ENCODE results near the gene MYL2. TPM values are rescaled to one million over a fixed set of nuclear protein-coding genes. Genes with fewer than 3 reads are reported as not detected.

MYL2 gene
- polyA plus RNA-seq, 1 donor (not counting 4 experiments of a cell fraction or from before 2014, with no cell fraction given), result 0.08 TPM

GRCh38 chr12:110928700-110929099, 8.3 kb upstream of the MYL2 start:
- Histone ChIP-seq H2AFZ (ENCODE audit: control insufficient read depth, low read length) (no peak overlapping the region), H3K9me3 (ENCODE audit: control insufficient read depth, low read depth, low read length) (no peaks in the 10 kb centered on the region), H3K4me3 (ENCODE audit: control insufficient read depth in 2 of 3, extremely low read depth in 1 of 3, insufficient read depth in 2 of 3, low read depth in 1 of 3, low read length in 3 of 3) (no peak overlapping the region), H3K9ac (ENCODE audit: control insufficient read depth, extremely low read depth, insufficient read depth, low read length) (no peak overlapping the region), H3K27me3 (ENCODE audit: control insufficient read depth, extremely low read depth, insufficient read depth, low read length) (no peaks in the 10 kb centered on the region), H3K27ac (ENCODE audit: control insufficient read depth, insufficient read depth, low read length) (no peak overlapping the region), H3K79me2 (ENCODE audit: control insufficient read depth, insufficient read depth, low read length) (no peaks in the 10 kb centered on the region), H3K4me1 (ENCODE audit: control insufficient read depth, extremely low read depth, insufficient read depth, low read length) (no peaks in the 10 kb centered on the region), H4K20me1 (ENCODE audit: control insufficient read depth, extremely low read depth, insufficient read depth, low read length) (no peaks in the 10 kb centered on the region), H3K4me2 (ENCODE audit: control insufficient read depth, extremely low read depth, insufficient read depth, low read depth, low read length) (no peak overlapping the region), H3K36me3 (ENCODE audit: control insufficient read depth in 2 of 2, extremely low read depth in 1 of 2, insufficient read depth in 2 of 2, low read length in 2 of 2) (no peaks in the 10 kb centered on the region), H3K9me1 (ENCODE audit: control insufficient read depth, extremely low read depth, insufficient read depth, low read length) (no peaks in the 10 kb centered on the region)
- FAIRE-seq, result no peak
- TF ChIP-seq, protein P1, sequence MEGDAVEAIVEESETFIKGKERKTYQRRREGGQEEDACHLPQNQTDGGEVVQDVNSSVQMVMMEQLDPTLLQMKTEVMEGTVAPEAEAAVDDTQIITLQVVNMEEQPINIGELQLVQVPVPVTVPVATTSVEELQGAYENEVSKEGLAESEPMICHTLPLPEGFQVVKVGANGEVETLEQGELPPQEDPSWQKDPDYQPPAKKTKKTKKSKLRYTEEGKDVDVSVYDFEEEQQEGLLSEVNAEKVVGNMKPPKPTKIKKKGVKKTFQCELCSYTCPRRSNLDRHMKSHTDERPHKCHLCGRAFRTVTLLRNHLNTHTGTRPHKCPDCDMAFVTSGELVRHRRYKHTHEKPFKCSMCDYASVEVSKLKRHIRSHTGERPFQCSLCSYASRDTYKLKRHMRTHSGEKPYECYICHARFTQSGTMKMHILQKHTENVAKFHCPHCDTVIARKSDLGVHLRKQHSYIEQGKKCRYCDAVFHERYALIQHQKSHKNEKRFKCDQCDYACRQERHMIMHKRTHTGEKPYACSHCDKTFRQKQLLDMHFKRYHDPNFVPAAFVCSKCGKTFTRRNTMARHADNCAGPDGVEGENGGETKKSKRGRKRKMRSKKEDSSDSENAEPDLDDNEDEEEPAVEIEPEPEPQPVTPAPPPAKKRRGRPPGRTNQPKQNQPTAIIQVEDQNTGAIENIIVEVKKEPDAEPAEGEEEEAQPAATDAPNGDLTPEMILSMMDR (optimal IDR thresholded peaks at IDR 0.05 in 1 of 3, IDR thresholded peaks at IDR 0.05 in 1 of 3, conservative IDR thresholded peaks at IDR 0.05 in 1 of 3; ENCODE audit: extremely low read depth in 1 of 3, insufficient read depth in 2 of 3, low read length in 3 of 3), result no peak
- TF ChIP-seq EZH2 (IDR thresholded peaks at IDR 0.05; ENCODE audit: low read length), result no peak
- dilution Hi-C loops (cut with MboI; ENCODE audit: extremely low pct_ligation_motif_present, low sequenced_read_pairs), result no loop called here
- no peak for DNase-seq (ENCODE audit: low read depth, low spot score)

- no peak overlapping the region for H3K27ac ChIP-seq (ENCODE audit: control insufficient read depth, insufficient read depth, low read length)
- TF ChIP-seq, protein P1 (optimal IDR thresholded peaks at IDR 0.05 in 1 of 3, IDR thresholded peaks at IDR 0.05 in 1 of 3, conservative IDR thresholded peaks at IDR 0.05 in 1 of 3; ENCODE audit: extremely low read depth in 1 of 3, insufficient read depth in 2 of 3, low read length in 3 of 3), result no peak
- H4K20me1 ChIP-seq (ENCODE audit: control insufficient read depth, extremely low read depth, insufficient read depth, low read length), result no peaks in the 10 kb centered on the region
These were observed 7.2 kb upstream of the MYL2 start for GRCh38 chr12:110927546-110927945.

More at GRCh38 chr12:110927546-110927945, 7.2 kb upstream of the MYL2 start:
- H3K79me2 ChIP-seq (ENCODE audit: control insufficient read depth, insufficient read depth, low read length), result no peaks in the 10 kb centered on the region
- no peak overlapping the region for H3K9ac ChIP-seq (ENCODE audit: control insufficient read depth, extremely low read depth, insufficient read depth, low read length)
- H2AFZ ChIP-seq (ENCODE audit: control insufficient read depth, low read length), result no peak overlapping the region
- no peak overlapping the region for H3K4me2 ChIP-seq (ENCODE audit: control insufficient read depth, extremely low read depth, insufficient read depth, low read depth, low read length)
- DNase-seq (ENCODE audit: low read depth, low spot score), result no peak
- dilution Hi-C loops (cut with MboI; ENCODE audit: extremely low pct_ligation_motif_present, low sequenced_read_pairs), result no loop called here
- FAIRE-seq, result no peak
- no peaks in the 10 kb centered on the region for H3K9me3 ChIP-seq (ENCODE audit: control insufficient read depth, low read depth, low read length)
- no peaks in the 10 kb centered on the region for H3K36me3 ChIP-seq (ENCODE audit: control insufficient read depth in 2 of 2, extremely low read depth in 1 of 2, insufficient read depth in 2 of 2, low read length in 2 of 2)
- H3K4me3 ChIP-seq (ENCODE audit: control insufficient read depth in 2 of 3, extremely low read depth in 1 of 3, insufficient read depth in 2 of 3, low read depth in 1 of 3, low read length in 3 of 3), result no peak overlapping the region
- no peaks in the 10 kb centered on the region for H3K27me3 ChIP-seq (ENCODE audit: control insufficient read depth, extremely low read depth, insufficient read depth, low read length)
- H3K9me1 ChIP-seq (ENCODE audit: control insufficient read depth, extremely low read depth, insufficient read depth, low read length), result no peaks in the 10 kb centered on the region
- no peaks in the 10 kb centered on the region for H3K4me1 ChIP-seq (ENCODE audit: control insufficient read depth, extremely low read depth, insufficient read depth, low read length)
